DMS153 treated with DMSO at 0.1 percent for 48 hours (cell line): ENCODE data around the gene PODXL.
A peak's percentile ranks its signal among the peaks of the same experiment; 100 is the strongest.
"Not testable (repeated sequence)": the region's sequence is repeated elsewhere in the genome, so short reads cannot be mapped to it uniquely, and the experiment has no call there.

ENCODE experiments used
- DNase-seq: peaks from one replicate; lab custom pipeline; 2025; ENCODE audit not compliant: unreplicated experiment; lab: John Stamatoyannopoulos, UW

Gene PODXL

GRCh38 chr7:131538071-131538812, 18.2 kb downstream of the PODXL start:
- no peak for DNase-seq

- DNase-seq: no peak
Observed at GRCh38 chr7:131537571-131537978, 18.9 kb downstream of the PODXL start.

- DNase-seq: no peak
Observed at GRCh38 chr7:131536361-131536849, 20.0 kb downstream of the PODXL start.

GRCh38 chr7:131533566-131534561, 22.6 kb downstream of the PODXL start:
- DNase-seq: no peak

- no peak for DNase-seq
Observed at GRCh38 chr7:131533151-131533559, 23.3 kb downstream of the PODXL start.

GRCh38 chr7:131532570-131533091, 23.8 kb downstream of the PODXL start:
- DNase-seq: no peak

GRCh38 chr7:131530137-131530536, 26.3 kb downstream of the PODXL start:
- DNase-seq: no peak

GRCh38 chr7:131529617-131530016, 26.8 kb downstream of the PODXL start:
- DNase-seq: no peak

GRCh38 chr7:131529179-131529578, 27.2 kb downstream of the PODXL start:
- no peak for DNase-seq

GRCh38 chr7:131527456-131527855, 29.0 kb downstream of the PODXL start:
- DNase-seq: no peak

GRCh38 chr7:131525820-131526219, 30.6 kb downstream of the PODXL start:
- DNase-seq: no peak

GRCh38 chr7:131524703-131525102, 31.7 kb downstream of the PODXL start:
- no peak for DNase-seq

GRCh38 chr7:131524115-131524514, 32.3 kb downstream of the PODXL start:
- no peak for DNase-seq

GRCh38 chr7:131522325-131522930, 34.0 kb downstream of the PODXL start:
- DNase-seq: no peak

- DNase-seq: no peak
Observed at GRCh38 chr7:131521651-131522163, 34.7 kb downstream of the PODXL start.

GRCh38 chr7:131518626-131519025, 37.8 kb downstream of the PODXL start:
- no peak for DNase-seq

- no peak for DNase-seq
Observed at GRCh38 chr7:131517218-131517923, 39.1 kb downstream of the PODXL start.

- DNase-seq: not testable (repeated sequence)
Observed at GRCh38 chr7:131515471-131515870, 41.0 kb downstream of the PODXL start.

GRCh38 chr7:131513245-131514061, 43.0 kb downstream of the PODXL start:
- peak; percentile 66 for DNase-seq
